COLO668 (cell line): ENCODE data around the gene ELMO2.

ENCODE experiments used
- DNase-seq: peaks from one replicate; lab custom pipeline; 2025; ENCODE audit not compliant: unreplicated experiment; lab: John Stamatoyannopoulos, UW

Gene ELMO2, protein sequence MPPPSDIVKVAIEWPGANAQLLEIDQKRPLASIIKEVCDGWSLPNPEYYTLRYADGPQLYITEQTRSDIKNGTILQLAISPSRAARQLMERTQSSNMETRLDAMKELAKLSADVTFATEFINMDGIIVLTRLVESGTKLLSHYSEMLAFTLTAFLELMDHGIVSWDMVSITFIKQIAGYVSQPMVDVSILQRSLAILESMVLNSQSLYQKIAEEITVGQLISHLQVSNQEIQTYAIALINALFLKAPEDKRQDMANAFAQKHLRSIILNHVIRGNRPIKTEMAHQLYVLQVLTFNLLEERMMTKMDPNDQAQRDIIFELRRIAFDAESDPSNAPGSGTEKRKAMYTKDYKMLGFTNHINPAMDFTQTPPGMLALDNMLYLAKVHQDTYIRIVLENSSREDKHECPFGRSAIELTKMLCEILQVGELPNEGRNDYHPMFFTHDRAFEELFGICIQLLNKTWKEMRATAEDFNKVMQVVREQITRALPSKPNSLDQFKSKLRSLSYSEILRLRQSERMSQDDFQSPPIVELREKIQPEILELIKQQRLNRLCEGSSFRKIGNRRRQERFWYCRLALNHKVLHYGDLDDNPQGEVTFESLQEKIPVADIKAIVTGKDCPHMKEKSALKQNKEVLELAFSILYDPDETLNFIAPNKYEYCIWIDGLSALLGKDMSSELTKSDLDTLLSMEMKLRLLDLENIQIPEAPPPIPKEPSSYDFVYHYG

DNA sequence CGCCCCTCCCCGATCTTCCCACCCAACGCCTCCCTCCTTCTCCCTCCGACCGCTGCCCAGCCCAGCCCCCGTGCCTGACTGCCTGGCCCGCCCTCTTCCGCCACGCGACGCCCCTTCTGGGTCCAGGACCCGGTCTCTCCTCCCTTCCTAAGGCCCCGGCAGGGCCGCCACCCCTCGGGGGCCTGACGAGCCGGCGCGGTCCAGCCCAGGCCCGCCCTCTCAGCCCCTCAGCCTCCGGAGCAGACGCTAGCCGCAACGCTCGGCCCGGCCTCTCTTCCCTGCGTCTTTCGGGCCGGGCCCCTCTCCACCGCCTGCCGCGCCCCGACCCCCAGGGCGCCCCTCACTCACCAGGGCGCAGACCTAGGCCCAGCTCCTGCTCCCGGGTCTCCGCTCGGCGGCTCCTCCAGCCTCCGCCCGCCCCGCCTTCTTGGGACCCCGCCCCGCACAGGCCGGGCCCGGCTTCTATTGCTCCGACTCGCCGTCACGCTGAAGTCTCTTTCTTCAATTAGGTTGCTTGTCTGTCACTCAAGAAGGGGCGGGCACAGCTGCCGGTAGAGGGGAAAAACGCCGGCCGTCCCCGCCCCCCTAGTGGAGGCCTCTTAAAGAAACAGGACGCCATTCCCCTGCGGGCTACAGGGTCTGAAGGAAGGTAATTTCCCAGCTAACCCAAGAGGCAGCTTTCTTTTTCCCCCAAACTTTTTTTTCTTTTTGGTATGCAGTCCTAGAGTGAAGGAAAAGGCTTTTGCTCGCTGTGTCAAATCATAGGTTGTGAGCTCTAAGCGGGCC, at the start of gene ELMO2:
ELMO2 (minus strand) TSS at position 416 of the 786 bp plus-strand sequence. CDS start 12,133 bp downstream, outside the sequence.
- DNase-seq = peak; percentile 98

DNA sequence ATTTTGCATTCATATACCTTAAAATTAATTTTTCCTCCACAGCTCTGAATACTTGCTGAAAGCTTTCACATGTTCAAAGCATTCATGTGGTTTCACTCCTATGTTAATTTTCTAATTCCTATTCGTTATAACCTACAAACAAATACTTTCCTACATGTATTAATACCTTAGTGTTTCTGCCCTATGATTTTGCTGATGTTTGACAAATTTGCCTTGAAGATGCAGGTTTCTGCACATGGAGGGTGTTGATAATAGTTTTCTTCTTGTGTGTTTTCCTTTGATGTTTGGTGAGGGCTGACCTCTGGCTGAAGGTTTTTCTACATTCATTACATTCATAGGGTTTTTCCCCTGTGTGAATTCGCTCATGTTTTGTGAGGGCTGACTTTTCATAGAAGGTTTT, 49.3 kb upstream of the ELMO2 start:
- DNase-seq = no peak

DNA sequence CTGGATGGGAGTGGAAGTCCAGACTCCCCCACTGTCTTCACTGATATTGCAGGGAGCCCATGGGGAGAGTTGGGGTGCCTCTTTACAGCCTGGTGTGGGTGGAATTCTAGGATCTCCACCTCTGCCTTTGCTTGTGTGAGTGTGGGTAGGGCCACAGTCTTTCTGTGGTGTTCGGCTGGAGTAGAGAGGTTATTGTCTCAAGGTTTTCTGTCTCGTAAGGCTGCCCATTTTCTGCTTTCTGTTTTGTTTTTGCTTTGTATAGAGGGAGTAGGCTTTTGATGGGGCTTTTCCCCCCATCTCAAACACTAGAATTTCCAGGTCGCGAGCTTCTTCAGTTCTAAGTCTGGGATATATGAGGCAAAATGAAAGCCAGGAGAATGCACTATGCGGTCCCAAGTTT, 40.4 kb upstream of the ELMO2 start:
- no peak for DNase-seq

GRCh38 chr20:46439837-46440236, 33.4 kb upstream of the ELMO2 start:
- DNase-seq = no peak

GRCh38 chr20:46438156-46438750, 31.8 kb upstream of the ELMO2 start:
- peak; percentile 33 for DNase-seq

DNA sequence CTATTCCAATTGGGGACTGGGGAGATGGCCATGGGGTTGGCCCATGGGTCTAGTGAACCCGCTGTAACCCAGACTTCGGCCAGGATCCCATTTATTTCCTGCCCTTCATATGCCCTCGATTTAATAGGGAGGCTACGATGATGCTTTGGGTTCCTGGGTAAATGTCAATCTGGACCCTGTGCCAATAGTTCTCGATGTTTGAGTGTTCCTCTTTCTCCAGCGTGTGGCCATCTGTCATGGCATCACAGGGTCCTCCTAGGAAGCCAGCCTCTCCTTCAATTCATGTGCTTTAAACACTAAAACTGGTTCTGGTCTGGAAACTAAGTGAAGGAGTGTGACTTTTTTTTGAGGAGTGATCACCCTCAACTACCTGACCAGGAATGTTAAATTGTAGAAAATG, 28.7 kb upstream of the ELMO2 start:
- DNase-seq = no peak

DNA sequence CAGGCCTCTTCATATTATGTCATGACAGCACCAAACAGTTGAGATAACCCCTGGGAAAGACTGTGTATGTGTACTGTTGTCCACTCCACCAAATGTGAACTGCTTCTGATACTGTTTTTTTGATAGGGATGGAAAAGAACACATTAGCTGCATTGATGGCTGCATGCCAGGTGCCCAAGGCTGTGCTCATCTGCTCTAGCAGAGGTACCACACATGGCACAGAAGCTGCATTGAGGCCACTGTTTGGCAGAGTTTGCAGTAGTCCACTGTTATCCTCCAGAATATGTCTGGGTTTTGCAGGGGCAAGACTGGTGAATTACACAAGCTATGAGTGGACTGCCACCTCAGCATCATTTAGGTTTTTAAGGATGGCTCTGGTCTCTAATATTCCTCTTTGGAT, 28.2 kb upstream of the ELMO2 start:
- DNase-seq = no peak

GRCh38 chr20:46433051-46433450, 26.6 kb upstream of the ELMO2 start:
- DNase-seq = no peak

GRCh38 chr20:46430921-46431712, 24.7 kb upstream of the ELMO2 start:
- no peak for DNase-seq

DNA sequence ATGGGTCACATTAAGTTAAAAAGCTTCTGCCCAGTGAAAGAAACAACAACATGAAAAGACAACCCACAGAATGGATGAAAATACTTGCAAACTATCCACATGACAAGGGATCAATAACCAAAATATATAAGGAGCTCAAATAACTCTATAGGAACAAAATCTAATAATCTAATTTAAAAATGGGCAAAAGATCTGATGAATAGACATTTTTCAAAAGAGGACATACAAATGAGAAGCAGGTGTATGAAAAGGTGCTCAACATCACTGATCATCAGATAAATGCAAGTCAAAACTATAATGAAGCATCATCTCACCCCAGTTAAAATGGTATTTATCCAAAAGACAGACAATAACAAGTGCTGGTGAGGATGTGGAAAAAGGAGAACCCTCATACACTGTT, 21.0 kb upstream of the ELMO2 start:
- DNase-seq = no peak

DNA sequence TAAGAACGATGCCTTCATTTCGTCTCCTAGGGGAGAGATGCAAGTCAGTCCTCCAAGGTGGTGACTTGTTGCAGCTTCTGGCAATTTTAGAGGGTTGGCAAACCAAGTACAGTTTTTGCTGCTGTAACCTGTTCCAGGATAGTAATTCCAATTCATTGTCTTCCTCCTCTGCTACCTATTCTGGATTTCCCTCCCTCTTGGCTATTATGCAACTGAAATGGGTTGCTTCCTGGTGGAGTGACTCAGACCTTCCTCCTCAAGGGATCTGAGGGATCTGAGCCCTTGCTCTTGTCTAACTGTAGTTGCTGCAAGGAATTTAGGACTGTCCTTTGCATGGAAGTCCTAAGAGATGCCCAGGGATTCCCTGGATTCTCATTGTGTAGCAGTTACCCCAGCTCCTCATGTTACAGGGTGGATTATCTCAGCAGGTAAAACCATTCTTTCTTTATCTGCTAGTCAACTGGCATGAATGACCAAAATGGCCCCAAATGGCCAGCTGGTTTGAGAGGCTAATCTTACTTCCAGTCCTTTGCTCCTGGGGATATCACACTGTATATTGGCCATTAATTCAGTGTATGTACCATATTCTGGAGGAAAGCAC, 17.6 kb upstream of the ELMO2 start:
- DNase-seq = no peak

- no peak for DNase-seq
Measured at GRCh38 chr20:46423342-46423741, 16.9 kb upstream of the ELMO2 start.

DNA sequence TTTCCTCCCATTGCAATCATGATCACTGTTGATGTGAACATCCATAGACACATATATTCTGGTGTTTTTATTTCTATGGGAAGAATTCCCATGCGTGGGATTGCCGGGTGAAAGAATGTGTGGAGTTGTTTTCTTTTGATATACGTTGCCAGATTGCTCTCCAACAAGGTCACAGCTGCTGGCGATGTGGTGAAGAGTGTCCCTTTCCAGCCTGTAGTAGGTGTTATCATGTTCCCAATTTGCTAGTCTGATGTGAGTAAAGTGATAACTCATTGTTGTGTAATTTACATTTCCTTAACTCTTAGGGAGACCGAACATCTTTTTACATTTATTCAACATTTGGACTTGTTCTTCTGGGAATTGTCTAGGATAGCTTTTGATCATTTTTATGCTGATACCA, 14.5 kb upstream of the ELMO2 start:
- no peak for DNase-seq

GRCh38 chr20:46419882-46420281, 13.5 kb upstream of the ELMO2 start:
- DNase-seq = no peak

DNA sequence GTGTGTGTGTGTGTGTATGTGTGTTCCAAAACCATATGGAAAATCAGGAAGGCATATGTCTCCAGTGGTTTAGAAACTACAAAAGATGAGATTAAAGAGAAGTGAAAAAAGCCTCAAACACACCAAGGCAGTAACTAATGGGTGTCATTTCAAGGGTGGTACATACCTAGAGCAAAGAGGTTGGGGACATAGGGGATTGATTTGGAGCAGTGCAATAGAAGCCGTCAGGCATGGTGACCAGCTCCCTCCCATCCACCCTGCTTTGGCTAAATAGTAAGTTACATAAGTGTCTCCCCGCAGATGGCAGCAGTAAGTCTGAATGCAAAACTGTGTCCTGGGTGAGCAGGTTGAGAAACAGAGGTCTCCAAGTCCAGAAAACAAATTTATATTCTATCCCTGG, 10.4 kb upstream of the ELMO2 start:
- DNase-seq = no peak

DNA sequence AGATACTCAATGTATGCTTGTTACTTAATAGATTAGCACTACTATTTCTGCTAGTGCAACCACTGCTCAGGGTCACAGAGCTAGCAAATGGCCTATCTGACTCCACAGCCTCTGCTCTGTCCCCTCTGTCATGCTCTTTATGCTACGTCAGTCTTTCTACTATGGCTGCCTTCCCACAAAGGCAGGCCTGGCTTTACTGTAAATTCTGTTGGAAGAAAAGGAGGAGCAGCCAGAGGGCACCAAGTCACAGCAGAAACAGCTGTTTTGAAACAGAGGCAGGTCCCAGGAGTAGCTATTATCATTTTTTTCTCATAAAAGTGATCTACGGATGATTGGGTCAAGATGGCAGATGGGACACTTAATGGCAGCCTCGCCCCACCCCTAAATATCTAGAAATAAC, 10.0 kb upstream of the ELMO2 start:
- DNase-seq = no peak

DNA sequence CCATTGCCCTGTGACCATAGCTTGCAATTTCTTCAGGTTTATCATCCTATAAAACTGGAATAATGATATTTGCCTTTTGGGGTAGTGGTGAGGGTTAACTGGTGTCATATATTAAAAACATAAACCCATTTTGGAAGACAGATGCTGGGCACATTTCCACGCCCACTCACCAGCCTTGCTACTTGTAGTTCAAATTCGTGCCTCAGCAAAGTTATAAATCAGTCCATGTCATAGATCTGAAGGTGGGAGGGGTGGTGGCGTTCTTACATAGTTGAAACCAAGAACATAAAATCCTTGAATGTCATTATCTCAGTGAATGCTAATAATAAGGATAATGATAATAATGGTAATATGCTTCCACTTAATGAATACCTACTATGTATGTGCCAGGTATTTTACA, 9.4 kb upstream of the ELMO2 start:
- DNase-seq = no peak

DNA sequence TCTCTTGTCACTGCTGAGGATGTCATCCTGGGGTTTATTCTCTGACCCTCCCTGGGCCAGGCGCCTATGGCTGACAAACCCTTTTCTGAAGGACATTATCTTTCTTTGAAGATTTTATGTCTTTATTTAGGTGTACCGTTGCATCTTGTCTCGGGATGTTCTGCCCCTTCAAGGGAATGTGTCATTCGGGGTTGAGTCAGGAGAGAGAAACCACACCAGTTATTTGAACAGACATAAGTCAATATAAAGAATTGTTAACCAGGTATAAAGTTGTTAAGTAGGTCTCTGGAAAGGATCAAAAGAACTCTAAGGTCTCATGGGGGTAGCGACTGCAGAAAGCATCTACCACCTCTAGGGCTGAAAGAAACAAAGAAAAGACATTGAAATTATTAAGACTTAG, 8.2 kb upstream of the ELMO2 start:
- no peak for DNase-seq

GRCh38 chr20:46411637-46412036, 5.2 kb upstream of the ELMO2 start:
- DNase-seq = no peak

DNA sequence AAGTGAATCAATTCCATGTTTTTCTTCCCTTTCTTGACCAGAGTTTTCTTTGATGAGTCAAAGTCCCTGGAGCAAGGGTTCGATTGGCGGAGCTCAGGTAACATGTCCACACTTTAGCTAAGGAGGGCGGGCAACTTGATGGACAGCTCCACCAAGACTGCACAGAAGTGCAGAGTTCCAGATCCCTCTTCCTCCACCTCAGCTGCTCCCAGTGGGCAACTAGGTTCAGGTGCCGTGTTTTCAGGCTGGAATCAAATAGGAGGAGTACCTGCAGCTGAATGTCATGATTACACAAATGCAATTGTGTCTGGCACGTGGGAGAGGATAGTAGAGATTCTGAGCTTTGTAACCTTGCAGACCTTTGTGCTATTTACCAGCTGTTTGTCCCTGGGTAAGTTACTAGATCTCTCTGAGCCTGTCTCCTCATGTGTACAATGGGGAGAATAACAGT, 1.9 kb upstream of the ELMO2 start:
- no peak for DNase-seq
